ENCODE data around the gene L3MBTL1.

Gene L3MBTL1

GRCh38 chr20:43536041-43536816 lies 28.7 kb downstream of the L3MBTL1 start:
- DNase-seq = no peak

GRCh38 chr20:43536817-43537440 lies 29.4 kb downstream of the L3MBTL1 start:
- no peak for DNase-seq

GRCh38 chr20:43537921-43538877 lies 30.7 kb downstream of the L3MBTL1 start:
- DNase-seq = peak; percentile 82

- no peak for DNase-seq
These were observed 31.6 kb downstream of the L3MBTL1 start for GRCh38 chr20:43538878-43539700.

- no peak for DNase-seq
These were observed 32.6 kb downstream of the L3MBTL1 start for GRCh38 chr20:43539975-43540672.

- no peak for DNase-seq
These were observed 33.2 kb downstream of the L3MBTL1 start for GRCh38 chr20:43540673-43541060.

- DNase-seq = no peak
These were observed 33.7 kb downstream of the L3MBTL1 start for GRCh38 chr20:43541214-43541613.

GRCh38 chr20:43542161-43542560 lies 34.7 kb downstream of the L3MBTL1 start:
- no peak for DNase-seq

- no peak for DNase-seq
These were observed 35.2 kb downstream of the L3MBTL1 start for GRCh38 chr20:43542674-43543073.

GRCh38 chr20:43543138-43543537 lies 35.6 kb downstream of the L3MBTL1 start:
- no peak for DNase-seq

GRCh38 chr20:43544501-43544900 lies 37.0 kb downstream of the L3MBTL1 start:
- DNase-seq = no peak

GRCh38 chr20:43545837-43546578 lies 38.5 kb downstream of the L3MBTL1 start:
- no peak for DNase-seq

GRCh38 chr20:43548273-43548880 lies 40.9 kb downstream of the L3MBTL1 start:
- DNase-seq = no peak

GRCh38 chr20:43549416-43550065 lies 42.0 kb downstream of the L3MBTL1 start:
- no peak for DNase-seq

GRCh38 chr20:43550456-43550855 lies 43.0 kb downstream of the L3MBTL1 start:
- DNase-seq = no peak

- DNase-seq = no peak
These were observed 46.9 kb downstream of the L3MBTL1 start for GRCh38 chr20:43554369-43554768.

- peak; percentile 95 for DNase-seq
These were observed 51.1 kb downstream of the L3MBTL1 start, which contains the start of gene SGK2 for GRCh38 chr20:43558412-43559146. Gene SGK2 (plus strand): TSS chr20:43559027. CDS start chr20:43566496, 7,469 bp downstream.

GRCh38 chr20:43559147-43559987 lies 51.9 kb downstream of the L3MBTL1 start:
- no peak for DNase-seq
